Occipital lobe (tissue), 2 donors: ENCODE results near the gene CCL18. TPM values are rescaled to one million over a fixed set of nuclear protein-coding genes. Genes with fewer than 3 reads are reported as not detected.

Experiments used
- small RNA-seq: library from RNA; depleted of rRNA; stranded (forward); fragments of <200 nt; gene quantifications from one replicate; pipeline ENCODE3, GENCODE V24; 2014
- total RNA-seq: library from RNA; depleted of rRNA; stranded (reverse); fragments of >200 nt; gene quantifications from one replicate; pipeline ENCODE4 v1.2.3, GENCODE V29; 2014

Gene CCL18
- total RNA-seq, 1 donor from 2014 or later: not detected

Small RNA genes lying within 50 kb of the gene (small RNA-seq; reads per million reads assigned to genes)
- gene RN7SL301P: not detected

Other genes starting within 250 kb of the CCL18 start
- gene HEATR9, start 195.4 kb upstream of the CCL18 start, total RNA-seq: not detected
- 0.47 TPM for gene CCL5, start 183.9 kb upstream of the CCL18 start, total RNA-seq
- gene RDM1, start 133.5 kb upstream of the CCL18 start, total RNA-seq: 0.62 TPM
- not detected for gene LYZL6, start 120.6 kb upstream of the CCL18 start, total RNA-seq
- gene CCL16, start 82.8 kb upstream of the CCL18 start, total RNA-seq: not detected
- not detected for gene CCL14, start 77.5 kb upstream of the CCL18 start, total RNA-seq
- not detected for gene CCL15, start 62.7 kb upstream of the CCL18 start, total RNA-seq
- gene CCL23, start 46.3 kb upstream of the CCL18 start, total RNA-seq: not detected
- 7.2 TPM for gene CCL3, start 25.9 kb downstream of the CCL18 start, total RNA-seq
- 4.1 TPM for gene CCL4, start 39.6 kb downstream of the CCL18 start, total RNA-seq
- 1.9 TPM for gene TBC1D3B, start 112.4 kb downstream of the CCL18 start, total RNA-seq
- 4.8 TPM for gene CCL3L1, start 132.5 kb downstream of the CCL18 start, total RNA-seq
- gene CCL4L2, start 146.8 kb downstream of the CCL18 start, total RNA-seq: 17.3 TPM
- 0.62 TPM for gene TBC1D3I, start 200.3 kb downstream of the CCL18 start, total RNA-seq